GM12878 (cell line): ENCODE measurements around the gene TIMM10.

Source experiments
- ASH2L ChIP-seq: fragments of 300-600, 200-600 bp; sonication (generic); IDR thresholded peaks from 2 replicates; pipeline ENCODE4 v1.6.1; 2017; ENCODE audit warnings: low read depth, mild to moderate bottlenecking, borderline replicate concordance
- CEBPB ChIP-seq, 2 experiments: fragments of 150-350 bp in 1 of 2; IDR thresholded peaks; 2 replicates each; pipeline ENCODE4 v1.6.1; 2012 to 2014; ENCODE audit warnings: low read depth in 2 of 2, low read length in 2 of 2, borderline replicate concordance in 1 of 2, inconsistent platforms in 1 of 2
- GABPA ChIP-seq: IDR thresholded peaks from 2 replicates; pipeline ENCODE4 v1.6.1; 2014; ENCODE audit warnings: antibody characterized with exemption, low read depth, mild to moderate bottlenecking, inconsistent platforms
- RFX5 ChIP-seq: IDR thresholded peaks from 2 replicates; pipeline ENCODE4 v1.6.1; 2011; ENCODE audit warnings: low read depth, low read length, improper control_type of control experiment
- TARDBP ChIP-seq: IDR thresholded peaks from 2 replicates; pipeline ENCODE4 v1.6.1; 2016; ENCODE audit warnings: borderline replicate concordance
- TF ChIP-seq, protein P1 (sequence below), 3 experiments: IDR thresholded peaks in 2 of 3; conservative IDR thresholded peaks in 1 of 3; 2 replicates each; pipeline ENCODE4 v1.5.1; 2011; ENCODE audit warnings: low read depth in 3 of 3, low read length in 3 of 3, mild to moderate bottlenecking in 3 of 3, control low read depth in 2 of 3, moderate library complexity in 2 of 3, inconsistent platforms in 1 of 3, mixed read lengths in 1 of 3; ENCODE audit not compliant: control insufficient read depth in 2 of 3, insufficient read depth in 1 of 3; ENCODE audit errors: extremely low read depth in 1 of 3

DNA sequence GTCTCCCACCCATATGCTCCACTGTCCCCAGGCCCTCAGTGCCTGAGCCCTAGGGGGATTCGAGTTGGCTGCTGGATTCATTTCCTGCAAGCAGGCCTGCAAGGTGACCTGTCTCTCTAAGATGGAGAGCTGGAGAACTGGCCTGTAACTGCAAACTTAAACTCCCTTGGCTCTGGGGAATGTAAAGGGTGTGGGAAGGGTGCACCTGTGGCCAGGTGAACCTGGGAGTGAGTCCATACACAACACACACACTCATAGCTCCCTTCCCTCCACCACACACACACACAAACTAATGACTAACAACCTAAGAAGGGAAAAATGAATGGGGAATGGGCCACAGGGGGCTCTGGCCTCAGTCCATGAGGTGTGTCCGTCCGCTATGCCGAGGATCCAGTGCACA lies 21.4 kb upstream of the TIMM10 start:
- TF ChIP-seq CEBPB (IDR thresholded peaks at IDR 0.05; ENCODE audit: borderline replicate concordance in 1 of 2, low read depth in 2 of 2, low read length in 2 of 2), result no peak
- no peak for TF ChIP-seq TARDBP
- TF ChIP-seq ASH2L, result no peak
- no peak for TF ChIP-seq GABPA
- TF ChIP-seq, protein P1, sequence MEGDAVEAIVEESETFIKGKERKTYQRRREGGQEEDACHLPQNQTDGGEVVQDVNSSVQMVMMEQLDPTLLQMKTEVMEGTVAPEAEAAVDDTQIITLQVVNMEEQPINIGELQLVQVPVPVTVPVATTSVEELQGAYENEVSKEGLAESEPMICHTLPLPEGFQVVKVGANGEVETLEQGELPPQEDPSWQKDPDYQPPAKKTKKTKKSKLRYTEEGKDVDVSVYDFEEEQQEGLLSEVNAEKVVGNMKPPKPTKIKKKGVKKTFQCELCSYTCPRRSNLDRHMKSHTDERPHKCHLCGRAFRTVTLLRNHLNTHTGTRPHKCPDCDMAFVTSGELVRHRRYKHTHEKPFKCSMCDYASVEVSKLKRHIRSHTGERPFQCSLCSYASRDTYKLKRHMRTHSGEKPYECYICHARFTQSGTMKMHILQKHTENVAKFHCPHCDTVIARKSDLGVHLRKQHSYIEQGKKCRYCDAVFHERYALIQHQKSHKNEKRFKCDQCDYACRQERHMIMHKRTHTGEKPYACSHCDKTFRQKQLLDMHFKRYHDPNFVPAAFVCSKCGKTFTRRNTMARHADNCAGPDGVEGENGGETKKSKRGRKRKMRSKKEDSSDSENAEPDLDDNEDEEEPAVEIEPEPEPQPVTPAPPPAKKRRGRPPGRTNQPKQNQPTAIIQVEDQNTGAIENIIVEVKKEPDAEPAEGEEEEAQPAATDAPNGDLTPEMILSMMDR (IDR thresholded peaks at IDR 0.05 in 2 of 3, conservative IDR thresholded peaks at IDR 0.05 in 1 of 3; ENCODE audit: control insufficient read depth in 2 of 3, extremely low read depth in 1 of 3, insufficient read depth in 1 of 3, low read depth in 3 of 3, low read length in 3 of 3), result no peak
- TF ChIP-seq RFX5, result no peak
